Measurements from ENCODE around the gene KPNA4. TPM values are rescaled to one million over a fixed set of nuclear protein-coding genes. Genes with fewer than 3 reads are reported as not detected.

Gene KPNA4
- total and polyA plus RNA-seq, 12 donors = 21.6 to 190 (median 134) TPM

DNA sequence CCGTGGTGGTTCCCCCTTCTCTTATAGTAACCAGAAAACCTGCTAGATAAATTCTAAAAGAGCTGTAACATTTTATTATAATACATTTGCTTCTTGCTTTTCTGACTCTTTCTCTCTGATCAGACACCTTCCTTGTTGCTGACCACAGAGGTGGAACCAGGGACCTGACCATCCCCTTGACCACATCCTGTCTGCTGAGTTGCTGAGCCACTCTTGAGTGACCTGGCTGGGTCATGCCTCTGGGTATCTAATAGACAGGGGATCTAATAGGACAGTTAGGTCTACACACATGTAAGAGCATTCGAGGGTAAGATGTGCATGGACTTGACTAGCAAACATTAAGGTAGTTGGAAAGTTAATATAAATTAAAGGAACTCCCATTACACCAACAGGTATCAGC lies 93.0 kb downstream of the KPNA4 start:
- no peak for ATAC-seq
- Histone ChIP-seq H3K4me1 (no peaks in the 10 kb centered on the region), H3K36me3 (no peaks in the 10 kb centered on the region), H3K9me3 (peaks cover 0 to 23% (median 0%) of the 10 kb centered on the region in 11 donors), H3K4me3 (no peak overlapping the region), H3K27me3 (peaks cover 0 to 11% (median 0%) of the 10 kb centered on the region in 7 donors), H3K27ac (no peak overlapping the region)
- TF ChIP-seq, protein P1, sequence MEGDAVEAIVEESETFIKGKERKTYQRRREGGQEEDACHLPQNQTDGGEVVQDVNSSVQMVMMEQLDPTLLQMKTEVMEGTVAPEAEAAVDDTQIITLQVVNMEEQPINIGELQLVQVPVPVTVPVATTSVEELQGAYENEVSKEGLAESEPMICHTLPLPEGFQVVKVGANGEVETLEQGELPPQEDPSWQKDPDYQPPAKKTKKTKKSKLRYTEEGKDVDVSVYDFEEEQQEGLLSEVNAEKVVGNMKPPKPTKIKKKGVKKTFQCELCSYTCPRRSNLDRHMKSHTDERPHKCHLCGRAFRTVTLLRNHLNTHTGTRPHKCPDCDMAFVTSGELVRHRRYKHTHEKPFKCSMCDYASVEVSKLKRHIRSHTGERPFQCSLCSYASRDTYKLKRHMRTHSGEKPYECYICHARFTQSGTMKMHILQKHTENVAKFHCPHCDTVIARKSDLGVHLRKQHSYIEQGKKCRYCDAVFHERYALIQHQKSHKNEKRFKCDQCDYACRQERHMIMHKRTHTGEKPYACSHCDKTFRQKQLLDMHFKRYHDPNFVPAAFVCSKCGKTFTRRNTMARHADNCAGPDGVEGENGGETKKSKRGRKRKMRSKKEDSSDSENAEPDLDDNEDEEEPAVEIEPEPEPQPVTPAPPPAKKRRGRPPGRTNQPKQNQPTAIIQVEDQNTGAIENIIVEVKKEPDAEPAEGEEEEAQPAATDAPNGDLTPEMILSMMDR (IDR thresholded peaks at IDR 0.05) = no peak
- no peak for DNase-seq
- 60 to 64% methylated on average over 2 of the region's 2 CpGs for WGBS, 2 donors
- intact Hi-C loops (cut with DNase I) = no loop called here

DNA sequence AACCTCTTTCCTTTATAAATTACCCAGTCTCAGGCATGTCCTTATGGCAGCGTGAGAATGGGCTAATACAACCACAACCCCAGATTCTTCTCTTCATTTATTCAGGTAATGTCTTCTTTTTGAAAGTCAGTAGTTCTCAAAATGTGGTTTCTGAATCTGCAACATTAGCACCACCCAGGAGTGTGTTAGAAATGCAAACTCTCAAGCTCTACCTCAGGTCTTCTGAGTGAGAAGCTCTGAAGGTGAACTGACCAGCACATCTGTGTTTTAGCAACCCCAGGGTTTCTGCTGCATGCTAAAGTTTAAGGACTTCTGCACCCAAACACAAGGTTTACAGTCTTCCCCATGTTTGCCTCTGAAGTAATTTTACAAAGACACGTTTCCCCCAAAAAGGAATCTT lies 93.5 kb downstream of the KPNA4 start:
- no peak for DNase-seq
- Histone ChIP-seq H3K27me3 (peaks cover 0 to 11% (median 0%) of the 10 kb centered on the region in 7 donors), H3K9me3 (peaks cover 0 to 23% (median 0%) of the 10 kb centered on the region in 11 donors), H3K4me3 (no peak overlapping the region), H3K36me3 (no peaks in the 10 kb centered on the region), H3K4me1 (no peaks in the 10 kb centered on the region), H3K27ac (no peak overlapping the region)
- TF ChIP-seq, protein P1 (IDR thresholded peaks at IDR 0.05) = no peak
- 77 to 87% methylated on average over 2 of the region's 2 CpGs for WGBS, 2 donors
- ATAC-seq = no peak
- intact Hi-C loops (cut with DNase I) = no loop called here

- H3K27me3 ChIP-seq = peaks cover 0 to 8% (median 0%) of the 10 kb centered on the region in 7 donors
- 88 to 90% methylated on average over 5 of the region's 5 CpGs for WGBS, 2 donors
- no peak overlapping the region for H3K27ac ChIP-seq
- ATAC-seq = no peak
- no peaks in the 10 kb centered on the region for H3K4me1 ChIP-seq
- TF ChIP-seq, protein P1 (IDR thresholded peaks at IDR 0.05) = no peak
- peaks cover 0 to 23% (median 0%) of the 10 kb centered on the region in 11 donors for H3K9me3 ChIP-seq
- no peaks in the 10 kb centered on the region for H3K36me3 ChIP-seq
- no peak for DNase-seq
- no peak overlapping the region for H3K4me3 ChIP-seq
- intact Hi-C loops (cut with DNase I) = no loop called here
These were observed 95.2 kb downstream of the KPNA4 start for GRCh38 chr3:160470181-160470580.

GRCh38 chr3:160464971-160465370 lies 100.4 kb downstream of the KPNA4 start:
- no peak for ATAC-seq
- TF ChIP-seq, protein P1 (IDR thresholded peaks at IDR 0.05) = no peak
- H3K4me1 ChIP-seq = no peaks in the 10 kb centered on the region
- no peak for DNase-seq
- no peaks in the 10 kb centered on the region for H3K36me3 ChIP-seq
- no peak overlapping the region for H3K27ac ChIP-seq
- intact Hi-C loops (cut with DNase I) = no loop called here
- peaks cover 0 to 4% (median 0%) of the 10 kb centered on the region in 11 donors for H3K9me3 ChIP-seq
- H3K4me3 ChIP-seq = no peak overlapping the region
- WGBS, 2 donors = 38 to 45% methylated on average over 1 of the region's 1 CpG
- H3K27me3 ChIP-seq = peaks cover 0 to 7% (median 0%) of the 10 kb centered on the region in 7 donors

Measured in heart right ventricle (tissue), 16 donors.